ENCODE data around the gene IRF2.

IRF2 gene

GRCh38 chr4:184397516-184398163 lies 76.7 kb downstream of the IRF2 start:
- DNase-seq (ENCODE audit: insufficient read length, low spot score) (no peak), FAIRE-seq (no peak)
- no peak for TF ChIP-seq CTCF (IDR thresholded peaks at IDR 0.05; ENCODE audit: insufficient read depth, missing control alignments)

GRCh38 chr4:184396570-184397515 lies 77.5 kb downstream of the IRF2 start:
- no peak for DNase-seq (ENCODE audit: insufficient read length, low spot score)
- no peak for TF ChIP-seq CTCF (IDR thresholded peaks at IDR 0.05; ENCODE audit: insufficient read depth, missing control alignments)
- no peak for FAIRE-seq

GRCh38 chr4:184395971-184396391 lies 78.4 kb downstream of the IRF2 start:
- FAIRE-seq (no peak), DNase-seq (ENCODE audit: insufficient read length, low spot score) (no peak)
- TF ChIP-seq CTCF (IDR thresholded peaks at IDR 0.05; ENCODE audit: insufficient read depth, missing control alignments), result no peak

GRCh38 chr4:184395451-184395917 lies 78.9 kb downstream of the IRF2 start:
- DNase-seq (ENCODE audit: insufficient read length, low spot score), result no peak
- FAIRE-seq, result no peak
- no peak for TF ChIP-seq CTCF (IDR thresholded peaks at IDR 0.05; ENCODE audit: insufficient read depth, missing control alignments)

- no peak for FAIRE-seq
- no peak for DNase-seq (ENCODE audit: insufficient read length, low spot score)
- TF ChIP-seq CTCF (IDR thresholded peaks at IDR 0.05; ENCODE audit: insufficient read depth, missing control alignments), result no peak
These were observed 81.4 kb downstream of the IRF2 start for GRCh38 chr4:184392748-184393559.

GRCh38 chr4:184392316-184392715 lies 82.0 kb downstream of the IRF2 start:
- FAIRE-seq, result no peak
- no peak for TF ChIP-seq CTCF (IDR thresholded peaks at IDR 0.05; ENCODE audit: insufficient read depth, missing control alignments)
- DNase-seq (ENCODE audit: insufficient read length, low spot score), result no peak
